Stimulated activated CD4-positive, alpha-beta T cell treated with anti-CD3 and anti-CD28 coated beads, Interleukin-1b, Interleukin-23, amount 100 ng/mL, for 48 hours (primary cell): ENCODE results near the gene SLC10A3.

Source experiments
- DNase-seq: peaks from one replicate; pipeline ENCODE4 v3.0.0-alpha.2; 2020

SLC10A3 gene

DNA sequence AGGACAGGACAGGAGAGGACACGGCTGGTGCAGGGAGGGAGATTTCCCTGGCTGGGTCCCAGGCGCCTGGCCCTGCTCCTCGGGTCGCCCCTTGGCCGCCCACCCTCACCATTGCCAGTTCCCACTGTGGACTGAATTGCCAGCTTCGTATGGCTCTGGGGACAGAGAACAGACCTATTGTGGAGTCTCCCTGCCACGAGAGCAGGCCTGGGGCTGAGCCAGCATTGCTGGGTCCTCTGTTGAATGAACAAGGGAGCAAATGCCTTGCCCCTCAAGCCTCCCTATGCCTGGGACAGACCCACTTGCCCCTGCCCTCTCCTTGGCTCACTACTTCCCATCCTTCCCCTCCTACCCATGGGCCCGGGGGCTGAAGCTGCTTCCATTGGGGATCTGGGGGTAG is 28.0 kb downstream of the SLC10A3 start:
- no peak for DNase-seq

GRCh38 chrX:154460326-154460725 is 30.1 kb downstream of the SLC10A3 start:
- DNase-seq: no peak

DNA sequence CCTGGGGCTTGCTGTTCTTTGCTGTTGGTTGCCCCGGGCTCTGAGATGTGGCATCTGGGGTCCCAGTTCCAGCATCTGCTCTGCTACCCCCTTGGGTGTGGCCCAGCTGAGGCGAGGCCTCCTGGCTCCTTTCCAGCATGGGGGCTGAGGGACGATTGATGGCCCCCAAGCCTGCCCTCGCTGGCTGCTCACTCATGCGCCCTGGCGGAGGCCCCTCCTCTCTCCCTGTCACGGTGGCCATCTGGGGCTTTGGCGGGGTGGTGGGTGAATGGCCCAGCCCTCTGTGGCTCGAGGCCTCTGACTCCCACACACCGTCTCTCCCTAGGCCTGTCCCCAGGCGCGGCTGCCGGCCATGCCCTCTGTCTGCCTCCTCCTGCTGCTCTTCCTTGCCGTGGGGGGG is 30.6 kb downstream of the SLC10A3 start:
- DNase-seq: no peak

DNA sequence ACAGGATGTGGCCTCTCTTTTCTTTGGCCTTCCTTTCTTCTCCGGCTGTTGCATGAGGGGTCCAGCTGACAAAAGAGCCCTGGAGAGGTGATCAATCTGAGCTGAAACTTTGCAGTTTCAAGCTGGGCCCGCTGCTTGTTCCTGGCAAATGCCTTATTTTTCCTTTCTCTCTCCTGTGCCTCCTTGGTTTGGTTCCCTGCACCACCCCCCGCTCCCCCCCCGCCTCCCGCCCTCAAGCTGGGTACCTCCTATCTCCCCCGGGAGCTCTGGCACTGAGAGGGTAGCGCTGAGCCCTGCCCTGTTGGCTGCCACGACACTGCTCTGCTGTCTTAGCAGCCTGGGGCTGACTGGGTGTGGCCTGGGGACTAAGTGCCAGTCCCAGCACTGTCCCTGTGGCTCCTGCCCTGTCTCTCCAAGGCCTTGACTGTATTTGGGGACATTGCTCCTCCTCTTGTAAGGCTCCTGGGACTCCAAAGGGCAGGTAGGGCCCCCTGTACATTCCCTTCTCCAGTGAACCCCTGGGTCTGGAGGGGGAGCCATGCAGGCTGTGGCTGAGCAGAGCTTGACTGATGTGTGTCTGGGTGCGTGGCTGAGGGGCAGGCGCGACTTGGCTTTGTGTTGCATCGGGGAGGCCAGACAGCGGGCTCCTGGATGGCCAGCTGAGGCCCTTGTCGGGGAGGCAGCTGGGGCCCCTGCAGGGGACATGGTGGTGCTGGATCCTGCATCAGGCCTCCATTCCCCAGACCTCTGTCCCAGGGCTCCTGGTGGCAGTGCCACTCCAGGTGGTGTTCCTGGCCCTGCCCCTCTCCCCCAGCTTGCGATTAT is 31.3 kb downstream of the SLC10A3 start:
- DNase-seq: no peak

- peak; percentile 44 for DNase-seq
Measured at GRCh38 chrX:154458116-154458953, 32.1 kb downstream of the SLC10A3 start, which contains the start of gene PLXNA3. PLXNA3 (plus strand) TSS chrX:154458281; CDS start chrX:154460184, 1,903 bp downstream.

GRCh38 chrX:154457491-154458115 is 32.8 kb downstream of the SLC10A3 start:
- peak; percentile 25 for DNase-seq

DNA sequence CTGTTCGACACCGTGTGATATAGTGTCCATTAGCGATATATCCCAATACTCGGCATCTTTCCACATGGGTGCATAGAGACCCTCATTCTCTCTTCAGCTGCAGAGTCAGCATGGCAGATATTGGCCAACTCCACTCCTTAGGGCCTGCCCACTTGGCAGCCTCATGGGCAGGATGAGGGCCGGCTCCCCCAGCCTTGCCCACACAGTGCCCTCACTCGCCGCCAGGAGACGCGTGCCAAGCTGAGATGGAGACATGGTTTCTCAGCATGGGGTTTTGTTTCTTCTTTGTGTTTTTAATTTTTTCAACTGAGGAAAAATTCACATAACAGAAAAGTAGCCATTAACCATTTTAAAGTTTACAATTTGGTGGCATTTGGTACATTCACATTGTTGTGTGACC is 37.6 kb downstream of the SLC10A3 start:
- no peak for DNase-seq

DNA sequence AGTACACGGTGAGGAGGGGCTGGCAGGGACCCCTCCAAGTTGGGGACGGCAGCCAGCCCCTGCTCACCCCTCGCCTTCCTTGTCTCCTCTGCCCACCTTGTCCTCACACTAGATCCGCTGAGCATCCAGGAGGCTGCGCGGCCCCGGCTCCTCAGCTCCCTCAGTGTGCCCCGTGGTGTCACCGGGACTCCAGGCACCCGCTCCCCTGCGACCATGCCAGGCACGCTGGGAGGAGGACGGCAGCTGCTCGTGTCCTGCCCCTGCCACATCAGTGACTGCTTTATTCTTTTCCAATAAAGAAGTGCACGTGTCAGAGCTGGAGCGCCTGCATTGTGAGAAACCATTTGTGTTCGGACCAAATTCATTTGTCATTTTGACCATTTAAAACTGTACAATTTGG is 40.1 kb downstream of the SLC10A3 start:
- DNase-seq: no peak

DNA sequence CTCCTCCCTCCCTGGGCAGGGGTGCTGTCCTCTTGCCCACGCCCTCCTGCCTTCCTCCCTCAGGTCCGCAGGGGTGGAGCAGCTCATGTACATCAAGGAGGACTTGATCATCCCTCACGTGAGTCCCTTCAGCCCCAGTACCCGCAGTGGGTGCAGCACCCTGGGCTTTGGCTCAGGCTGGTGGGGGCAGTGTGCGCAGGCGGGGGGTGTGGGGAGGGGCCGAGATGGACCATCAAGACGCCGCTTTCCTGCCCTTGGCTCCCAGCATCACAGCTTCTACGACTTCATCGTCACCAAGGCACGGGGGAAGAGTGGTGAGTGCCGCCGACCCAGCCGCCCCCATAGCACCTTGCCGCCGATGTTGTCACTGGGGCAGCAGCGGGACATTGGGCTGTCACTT is 40.8 kb downstream of the SLC10A3 start:
- no peak for DNase-seq

GRCh38 chrX:154448484-154448883 is 41.9 kb downstream of the SLC10A3 start:
- DNase-seq: no peak

- no peak for DNase-seq
Measured at GRCh38 chrX:154446430-154446829, 44.0 kb downstream of the SLC10A3 start.

- no peak for DNase-seq
Measured at GRCh38 chrX:154445776-154446175, 44.7 kb downstream of the SLC10A3 start.

GRCh38 chrX:154444755-154445246 is 45.6 kb downstream of the SLC10A3 start:
- DNase-seq: no peak

- DNase-seq: peak; percentile 67
Measured at GRCh38 chrX:154443992-154444754, 46.3 kb downstream of the SLC10A3 start, which contains the start of gene FAM50A. FAM50A (plus strand) TSS chrX:154444141; CDS start chrX:154444236, 95 bp downstream.

DNA sequence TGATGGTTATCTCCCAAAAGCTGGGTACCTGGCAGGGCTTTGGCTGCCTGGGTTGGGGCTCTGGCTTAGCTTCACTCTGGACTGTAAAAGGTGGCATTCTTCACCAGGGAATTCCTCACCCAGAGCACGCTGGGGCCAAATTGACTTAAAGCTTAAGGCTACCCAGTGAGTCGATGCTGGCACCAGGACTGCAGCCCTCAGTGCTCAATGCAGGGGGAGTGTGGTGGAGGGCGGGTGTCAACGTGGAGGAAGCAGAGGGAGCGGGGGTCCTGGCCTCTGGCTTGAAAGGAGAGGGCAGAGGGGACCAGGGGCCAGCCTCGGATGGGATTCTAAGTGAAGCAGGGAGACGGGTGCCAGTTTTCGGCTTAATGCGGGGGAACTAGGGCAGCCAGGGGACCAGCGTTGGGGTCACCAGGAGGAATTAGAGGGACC is 46.9 kb downstream of the SLC10A3 start:
- DNase-seq: no peak

DNA sequence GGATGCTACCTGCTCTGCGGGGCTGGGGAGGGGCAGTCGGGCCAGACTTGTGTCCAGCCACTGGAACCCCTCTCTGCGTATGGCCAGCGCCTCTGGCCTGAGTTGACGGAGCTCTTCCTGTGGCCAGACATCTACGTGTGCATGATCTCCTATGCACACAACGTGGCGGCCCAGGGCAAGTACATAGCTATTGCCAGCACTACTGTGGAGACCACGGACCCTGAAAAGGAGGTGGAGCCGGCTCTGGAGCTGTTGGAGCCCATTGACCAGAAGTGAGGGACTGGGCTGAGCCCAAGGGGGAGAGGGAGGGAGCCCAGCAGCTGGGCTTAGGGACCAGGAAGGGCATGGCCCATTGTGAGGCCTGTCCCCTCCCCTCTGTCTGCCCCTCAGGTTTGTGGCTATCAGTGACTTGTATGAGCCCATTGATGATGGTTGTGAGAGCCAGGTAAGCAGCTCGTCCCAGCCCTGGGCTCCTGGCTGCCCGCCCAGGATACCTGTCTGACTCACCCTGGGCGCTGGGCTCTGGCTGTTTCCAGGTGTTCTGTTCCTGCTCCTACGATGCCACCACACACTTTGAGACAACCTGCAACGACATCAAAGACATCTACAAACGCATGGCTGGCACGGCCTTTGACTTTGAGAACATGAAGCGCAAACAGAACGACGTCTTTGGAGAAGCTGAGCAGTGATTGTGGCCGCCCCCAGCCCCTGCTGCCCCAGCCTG is 48.3 kb downstream of the SLC10A3 start:
- no peak for DNase-seq

DNA sequence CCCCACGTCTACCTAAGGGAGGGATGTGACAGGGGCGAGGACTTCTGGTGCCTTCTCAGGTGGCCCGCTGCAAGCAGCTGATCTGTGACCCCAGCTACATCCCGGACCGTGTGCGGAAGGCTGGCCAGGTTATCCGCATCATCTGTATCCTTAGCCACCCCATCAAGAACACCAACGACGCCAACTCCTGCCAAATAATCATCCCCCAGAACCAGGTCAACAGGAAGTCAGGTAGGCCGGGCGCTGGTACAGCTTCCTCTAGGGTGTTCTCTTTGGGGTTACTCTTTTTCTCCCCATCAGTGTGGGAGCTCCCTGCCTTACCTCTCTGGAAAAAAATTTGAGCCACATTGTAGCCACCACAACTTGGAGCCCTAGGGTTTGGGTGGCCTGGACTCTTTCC is 48.9 kb downstream of the SLC10A3 start:
- DNase-seq: no peak

- no peak for DNase-seq
Measured at GRCh38 chrX:154440623-154441357, 49.6 kb downstream of the SLC10A3 start.

- no peak for DNase-seq
Measured at GRCh38 chrX:154439841-154440240, 50.6 kb downstream of the SLC10A3 start.

DNA sequence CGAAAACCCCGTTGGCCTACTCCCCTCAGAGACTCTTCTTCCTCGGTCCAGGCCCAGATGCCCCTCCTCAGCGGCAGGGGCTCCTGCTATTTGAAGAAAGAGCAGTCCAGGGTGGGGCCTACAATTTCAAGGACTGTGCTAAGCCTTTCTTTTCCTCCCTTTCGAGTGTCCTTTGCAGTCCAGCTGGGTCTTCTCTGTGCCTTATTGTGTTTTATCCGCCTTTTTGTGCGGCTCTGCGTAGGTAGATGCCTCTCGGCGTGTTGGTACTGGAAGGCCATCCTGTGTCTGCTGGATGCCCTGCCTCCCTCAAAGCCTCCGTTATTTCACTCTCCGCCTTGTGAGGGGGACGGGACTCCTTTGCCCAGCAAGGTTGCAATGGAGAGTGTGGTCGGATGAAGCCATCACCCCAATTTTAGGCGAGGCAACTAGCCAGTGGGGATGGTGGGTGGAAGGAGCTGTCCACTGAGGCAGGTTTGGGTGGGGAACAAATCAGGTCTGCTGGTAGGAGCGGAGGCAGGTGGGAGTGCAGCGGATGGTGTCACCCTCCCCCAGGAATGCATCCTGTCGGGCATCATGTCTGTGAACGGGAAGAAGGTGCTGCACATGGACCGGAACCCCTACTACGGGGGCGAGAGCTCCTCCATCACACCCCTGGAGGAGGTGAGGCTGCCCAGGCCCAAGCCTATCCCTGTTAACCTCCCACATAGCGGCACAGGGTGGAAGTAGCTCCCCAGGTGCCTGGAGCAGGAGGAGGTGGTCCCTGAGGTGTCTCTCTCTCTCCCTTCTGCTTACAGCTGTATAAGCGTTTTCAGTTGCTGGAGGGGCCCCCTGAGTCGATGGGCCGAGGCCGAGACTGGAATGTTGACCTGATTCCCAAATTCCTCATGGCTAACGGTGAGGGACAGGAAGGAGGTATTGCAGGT is 52.2 kb downstream of the SLC10A3 start:
- DNase-seq: no peak
